GM18868 (cell line): ENCODE results near the gene USP40.

Experiments
- ATAC-seq: cut with Tn5 transposase; IDR thresholded peaks from one replicate; pipeline ENCODE4 v1.9.1; 2021; ENCODE audit warnings: mild to moderate bottlenecking, moderate library complexity; ENCODE audit not compliant: unreplicated experiment

USP40 gene

GRCh38 chr2:233563663-233564430 lies 2.7 kb downstream of the USP40 start:
- ATAC-seq = no peak

DNA sequence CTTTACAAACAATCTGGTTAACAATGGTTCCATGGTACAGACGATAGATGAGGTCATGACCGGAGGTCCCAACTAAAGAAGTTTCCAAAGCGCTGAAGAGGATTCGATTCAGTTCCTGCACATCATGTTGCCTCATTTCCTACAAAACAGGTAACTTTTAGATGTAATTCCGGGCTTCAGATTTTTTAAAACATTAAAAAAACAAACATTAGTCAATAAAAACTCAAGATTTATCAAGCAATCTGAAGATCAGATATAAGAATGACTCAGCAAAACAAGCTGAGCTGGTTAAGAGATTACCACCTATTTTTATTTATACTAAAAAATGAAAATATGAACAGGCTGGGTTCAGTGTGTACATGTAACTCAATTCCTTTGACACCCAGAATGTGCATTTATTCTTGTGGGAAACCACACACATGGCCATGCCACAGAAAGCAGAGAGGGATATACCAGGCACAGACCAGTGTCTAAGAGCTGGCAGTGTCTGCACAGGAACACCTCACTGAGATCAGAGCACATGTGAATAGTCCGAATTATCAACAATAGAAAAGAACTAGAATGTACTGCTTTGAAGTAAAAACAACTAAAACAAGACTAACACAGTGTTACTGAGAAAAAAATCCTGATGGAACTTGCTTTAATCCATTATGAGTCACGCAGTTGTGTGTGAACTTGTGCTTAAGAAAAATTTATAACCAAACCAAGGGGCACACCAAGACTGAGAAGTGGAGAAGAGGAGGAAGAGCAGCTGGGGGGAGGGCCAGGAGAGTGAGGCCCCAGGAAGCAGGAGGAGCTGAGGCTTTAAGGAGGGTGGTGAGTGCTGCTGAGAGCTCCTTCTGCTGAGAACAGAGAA lies 9.5 kb downstream of the USP40 start:
- ATAC-seq = no peak

- no peak for ATAC-seq
These were observed 13.2 kb downstream of the USP40 start for GRCh38 chr2:233553366-233553765.

DNA sequence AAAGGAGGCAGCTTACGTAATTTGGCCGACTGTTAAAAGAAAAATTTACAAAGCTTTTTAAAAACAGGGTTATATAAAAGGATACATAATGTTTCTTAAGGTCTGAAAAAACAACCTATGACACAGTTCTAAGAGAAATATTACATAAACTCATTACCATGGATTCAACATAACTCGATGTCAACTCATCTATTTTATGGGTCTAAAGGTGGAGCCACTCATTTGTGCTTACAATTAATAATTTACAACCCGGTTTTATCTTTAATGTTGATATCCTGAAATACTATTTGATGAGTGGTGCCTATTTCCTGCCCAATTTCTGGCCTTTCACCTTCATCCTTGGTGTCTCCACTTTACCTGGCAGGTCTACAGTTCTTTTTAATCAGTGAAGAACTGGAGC lies 15.1 kb downstream of the USP40 start:
- ATAC-seq = no peak

GRCh38 chr2:233546774-233547173 lies 19.8 kb downstream of the USP40 start:
- ATAC-seq = no peak

DNA sequence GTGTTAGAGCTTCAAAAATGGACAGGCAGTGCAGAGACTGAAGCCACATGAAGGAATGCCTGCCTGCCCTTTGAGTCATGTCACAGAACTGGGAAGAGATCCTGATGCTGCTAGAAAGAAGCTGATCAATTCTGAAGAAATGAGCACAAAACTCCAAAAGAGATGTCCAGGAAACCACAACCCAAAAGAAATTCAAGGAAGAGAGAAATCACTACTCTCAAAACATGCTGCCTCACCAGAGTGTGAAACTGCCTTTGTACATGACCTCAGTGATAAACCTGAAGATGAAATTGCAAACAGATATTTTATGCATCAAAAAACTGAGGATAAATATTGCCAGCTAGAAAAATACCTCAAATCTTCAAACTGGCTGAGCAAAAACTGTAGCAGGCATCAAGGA lies 20.5 kb downstream of the USP40 start:
- no peak for ATAC-seq

DNA sequence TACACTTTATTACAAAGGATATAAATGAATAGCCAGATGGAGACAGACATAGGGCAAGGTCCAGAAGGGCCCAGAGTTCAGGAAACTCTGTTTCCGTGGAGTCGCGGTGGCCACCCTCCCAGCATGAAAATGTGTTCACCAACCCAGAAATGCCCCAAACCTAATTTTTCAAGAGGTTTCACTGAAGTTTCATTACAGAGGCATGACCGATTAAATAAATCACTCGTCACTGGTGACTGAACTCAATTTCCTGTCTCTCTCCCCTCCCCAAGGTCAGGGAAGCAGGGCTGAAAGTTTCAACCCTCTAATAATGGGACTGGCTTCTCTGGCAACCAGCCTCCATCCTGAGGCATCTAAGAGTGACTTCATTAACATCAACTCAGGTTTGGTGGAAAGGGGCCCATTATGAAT lies 22.4 kb downstream of the USP40 start:
- no peak for ATAC-seq

DNA sequence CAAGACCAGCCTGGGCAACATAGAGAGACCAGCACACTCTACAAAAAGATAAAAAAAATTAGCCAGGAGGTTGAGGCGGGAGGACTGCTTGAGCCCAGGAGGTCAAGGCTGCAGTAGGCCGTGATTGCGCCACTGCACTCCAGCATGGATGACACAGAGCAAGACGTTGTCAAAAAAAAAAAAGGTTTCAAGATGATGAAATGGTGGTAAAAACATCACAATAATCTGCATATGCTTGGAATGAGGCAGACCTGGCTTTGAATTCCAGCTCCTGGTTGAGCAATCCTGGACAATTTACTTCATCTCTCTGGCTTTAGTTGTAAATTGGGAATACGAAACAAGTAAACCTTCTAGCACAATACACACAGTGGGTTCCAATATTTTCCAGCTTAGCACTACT lies 24.1 kb downstream of the USP40 start:
- ATAC-seq = no peak

- no peak for ATAC-seq
These were observed 27.8 kb downstream of the USP40 start for GRCh38 chr2:233538741-233539140.

GRCh38 chr2:233535271-233535670 lies 31.3 kb downstream of the USP40 start:
- no peak for ATAC-seq

GRCh38 chr2:233532971-233533370 lies 33.6 kb downstream of the USP40 start:
- no peak for ATAC-seq

- ATAC-seq = no peak
These were observed 34.6 kb downstream of the USP40 start for GRCh38 chr2:233531955-233532354.

DNA sequence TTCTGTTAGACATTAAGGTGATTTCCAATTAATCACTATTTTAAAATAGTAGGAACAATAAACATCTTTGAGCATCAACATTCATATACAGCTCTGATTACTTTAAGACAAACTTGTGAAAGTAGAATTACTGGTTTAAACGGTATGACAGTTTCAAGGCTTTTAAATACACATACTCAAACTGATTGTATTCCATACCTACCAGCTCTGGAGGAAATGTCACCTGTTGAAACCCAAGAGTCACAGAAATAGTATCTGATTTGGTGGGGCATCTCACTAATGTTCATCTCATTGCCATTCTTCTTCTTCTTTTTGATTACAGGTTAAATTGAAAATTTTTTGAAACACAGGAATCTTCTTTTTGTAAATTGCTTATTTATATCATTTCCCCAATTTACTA lies 36.2 kb downstream of the USP40 start:
- no peak for ATAC-seq

- ATAC-seq = no peak
These were observed 38.4 kb downstream of the USP40 start for GRCh38 chr2:233528182-233528581.

DNA sequence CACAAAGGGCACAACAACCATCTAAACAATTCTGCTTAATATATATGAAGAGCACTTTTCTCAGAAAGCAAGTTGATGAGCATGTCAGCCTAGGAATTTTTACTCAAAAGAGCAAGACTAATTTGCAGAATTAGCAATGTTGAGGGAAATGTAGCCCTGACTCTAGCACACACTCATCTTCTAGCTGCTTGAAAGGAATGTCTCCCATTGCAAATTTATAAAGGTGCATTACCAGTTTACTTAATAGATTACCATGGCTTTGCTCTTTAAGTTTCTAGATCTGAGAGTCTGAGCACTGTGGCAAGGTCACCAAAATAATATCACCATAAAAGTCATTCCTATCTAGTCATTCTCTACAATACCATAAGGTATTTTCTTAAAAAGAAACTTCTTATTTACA lies 40.8 kb downstream of the USP40 start:
- ATAC-seq = no peak

GRCh38 chr2:233519787-233520611 lies 46.6 kb downstream of the USP40 start:
- peak; percentile 88 for ATAC-seq

GRCh38 chr2:233513953-233514655 lies 52.5 kb downstream of the USP40 start:
- no peak for ATAC-seq

- no peak for ATAC-seq
These were observed 62.5 kb downstream of the USP40 start for GRCh38 chr2:233503947-233504637.

- no peak for ATAC-seq
These were observed 63.1 kb downstream of the USP40 start for GRCh38 chr2:233503481-233503880.
